ENCODE results near the gene TUBB6. TPM values are rescaled to one million over a fixed set of nuclear protein-coding genes. Genes with fewer than 3 reads are reported as not detected.

Gene TUBB6
- polyA plus RNA-seq, 1 donor from 2014 or later: 3.8 TPM

DNA sequence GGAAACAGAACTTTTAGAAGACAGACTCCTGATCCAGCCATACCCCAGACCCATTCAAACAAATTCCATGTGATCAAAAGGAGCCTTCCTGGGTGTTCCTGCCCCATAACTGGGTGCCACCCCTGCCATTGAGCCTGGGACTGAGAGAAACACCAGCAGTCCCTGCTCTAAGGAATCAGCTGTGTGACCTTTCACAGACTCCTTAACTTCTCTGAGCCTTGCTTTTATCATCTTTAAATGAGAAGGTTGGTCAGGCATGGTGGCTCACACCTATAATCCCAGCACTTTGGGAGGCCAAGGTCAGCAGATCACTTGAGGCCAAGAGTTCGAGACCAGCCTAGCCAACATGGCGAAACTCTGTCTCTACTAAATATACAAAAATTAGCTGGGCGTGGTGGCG lies 33.2 kb upstream of the TUBB6 start:
- Histone ChIP-seq H3K9me2 (ENCODE audit: insufficient read depth, low read length) (no peaks in the 10 kb centered on the region), H3K4me2 (ENCODE audit: low read length) (no peak overlapping the region), H2AFZ (ENCODE audit: low read depth, low read length) (no peak overlapping the region), H3K27me3 (ENCODE audit: insufficient read depth, low read depth, low read length) (no peaks in the 10 kb centered on the region), H3K9ac (ENCODE audit: low read length) (no peak overlapping the region), H3K27ac (ENCODE audit: low read length) (no peak overlapping the region), H4K20me1 (ENCODE audit: insufficient read depth) (no peaks in the 10 kb centered on the region), H3K36me3 (ENCODE audit: insufficient read depth, low read length) (no peaks in the 10 kb centered on the region), H3K4me3 (ENCODE audit: low read length) (no peak overlapping the region), H3F3A (ENCODE audit: insufficient read depth, low read length, poor library complexity, severe bottlenecking) (no peaks in the 10 kb centered on the region), H3K9me3 (ENCODE audit: low read length) (no peaks in the 10 kb centered on the region), H3K79me2 (replicated peaks; ENCODE audit: insufficient read depth, low read length) (no peaks in the 10 kb centered on the region)
- TF ChIP-seq, protein P1, sequence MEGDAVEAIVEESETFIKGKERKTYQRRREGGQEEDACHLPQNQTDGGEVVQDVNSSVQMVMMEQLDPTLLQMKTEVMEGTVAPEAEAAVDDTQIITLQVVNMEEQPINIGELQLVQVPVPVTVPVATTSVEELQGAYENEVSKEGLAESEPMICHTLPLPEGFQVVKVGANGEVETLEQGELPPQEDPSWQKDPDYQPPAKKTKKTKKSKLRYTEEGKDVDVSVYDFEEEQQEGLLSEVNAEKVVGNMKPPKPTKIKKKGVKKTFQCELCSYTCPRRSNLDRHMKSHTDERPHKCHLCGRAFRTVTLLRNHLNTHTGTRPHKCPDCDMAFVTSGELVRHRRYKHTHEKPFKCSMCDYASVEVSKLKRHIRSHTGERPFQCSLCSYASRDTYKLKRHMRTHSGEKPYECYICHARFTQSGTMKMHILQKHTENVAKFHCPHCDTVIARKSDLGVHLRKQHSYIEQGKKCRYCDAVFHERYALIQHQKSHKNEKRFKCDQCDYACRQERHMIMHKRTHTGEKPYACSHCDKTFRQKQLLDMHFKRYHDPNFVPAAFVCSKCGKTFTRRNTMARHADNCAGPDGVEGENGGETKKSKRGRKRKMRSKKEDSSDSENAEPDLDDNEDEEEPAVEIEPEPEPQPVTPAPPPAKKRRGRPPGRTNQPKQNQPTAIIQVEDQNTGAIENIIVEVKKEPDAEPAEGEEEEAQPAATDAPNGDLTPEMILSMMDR (IDR thresholded peaks at IDR 0.05; ENCODE audit: poor library complexity, severe bottlenecking): no peak
- TF ChIP-seq SMC3 (conservative IDR thresholded peaks at IDR 0.05; ENCODE audit: poor library complexity) (no peak), EZH2 (IDR thresholded peaks at IDR 0.05; ENCODE audit: borderline replicate concordance, insufficient read depth, low read length, poor library complexity, severe bottlenecking) (no peak), RAD21 (conservative IDR thresholded peaks at IDR 0.05) (no peak), POLR2AphosphoS5 (IDR thresholded peaks at IDR 0.05) (no peak), MXI1 (conservative IDR thresholded peaks at IDR 0.05; ENCODE audit: poor library complexity, severe bottlenecking) (no peak), EP300 (conservative IDR thresholded peaks at IDR 0.05; ENCODE audit: poor library complexity, severe bottlenecking) (no peak), REST (IDR thresholded peaks at IDR 0.05; ENCODE audit: borderline replicate concordance) (no peak), TAF1 (IDR thresholded peaks at IDR 0.05; ENCODE audit: low read depth) (no peak)

- H3K9me3 ChIP-seq (ENCODE audit: low read length): no peaks in the 10 kb centered on the region
- no peak overlapping the region for H3K27ac ChIP-seq (ENCODE audit: low read length)
- H3K27me3 ChIP-seq (ENCODE audit: insufficient read depth, low read depth, low read length): no peaks in the 10 kb centered on the region
- H4K20me1 ChIP-seq (ENCODE audit: insufficient read depth): no peaks in the 10 kb centered on the region
- H3K4me3 ChIP-seq (ENCODE audit: low read length): no peak overlapping the region
- no peak overlapping the region for H3K4me2 ChIP-seq (ENCODE audit: low read length)
- no peaks in the 10 kb centered on the region for H3F3A ChIP-seq (ENCODE audit: insufficient read depth, low read length, poor library complexity, severe bottlenecking)
- H3K79me2 ChIP-seq (replicated peaks; ENCODE audit: insufficient read depth, low read length): no peaks in the 10 kb centered on the region
- TF ChIP-seq RAD21 (conservative IDR thresholded peaks at IDR 0.05) (no peak), SMC3 (conservative IDR thresholded peaks at IDR 0.05; ENCODE audit: poor library complexity) (no peak), EP300 (conservative IDR thresholded peaks at IDR 0.05; ENCODE audit: poor library complexity, severe bottlenecking) (no peak)
- no peak overlapping the region for H3K9ac ChIP-seq (ENCODE audit: low read length)
- no peak overlapping the region for H2AFZ ChIP-seq (ENCODE audit: low read depth, low read length)
- no peaks in the 10 kb centered on the region for H3K9me2 ChIP-seq (ENCODE audit: insufficient read depth, low read length)
- H3K36me3 ChIP-seq (ENCODE audit: insufficient read depth, low read length): no peaks in the 10 kb centered on the region
These were observed 31.1 kb upstream of the TUBB6 start for GRCh38 chr18:12276736-12277554.

All from neural cell (in vitro differentiated cells).